ENCODE data around the gene VAT1. TPM values are rescaled to one million over a fixed set of nuclear protein-coding genes. Genes with fewer than 3 reads are reported as not detected.
"Not testable (repeated sequence)": the region's sequence is repeated elsewhere in the genome, so short reads cannot be mapped to it uniquely, and the experiment has no call there.

The VAT1 gene
- total RNA-seq, 4 donors from 2014 or later, result 209 to 329 (median 254) TPM

DNA sequence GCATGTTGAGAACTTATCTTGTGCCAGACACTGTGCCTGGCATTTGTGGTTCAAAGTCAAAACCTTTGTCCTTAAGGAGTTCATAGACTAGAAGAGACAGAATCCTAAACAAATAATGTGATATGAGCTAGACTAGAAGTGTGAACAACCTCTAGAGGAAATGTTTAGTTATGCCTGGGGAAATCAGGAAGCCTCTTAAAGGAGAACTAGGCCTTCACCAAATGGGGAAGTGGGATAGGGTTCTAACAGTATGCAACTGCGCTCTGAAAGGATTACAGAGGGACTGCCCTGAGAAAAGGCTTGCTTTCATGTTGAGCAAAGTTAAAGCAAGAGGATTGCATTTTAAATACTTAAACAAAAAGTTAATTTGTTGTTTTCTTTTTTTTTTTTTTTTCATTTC lies 37.0 kb downstream of the VAT1 start:
- 0 to 61% methylated on average over 1 of the region's 1 CpG for WGBS, 2 donors
- no peak overlapping the region for H3K4me3 ChIP-seq (ENCODE audit: low read depth, poor library complexity, severe bottlenecking)
- DNase-seq (ENCODE audit: low spot score in 2 of 2), result no peak
- intact Hi-C loops (cut with DNase I; ENCODE audit: low total_unique reads), result no loop called here
- TF ChIP-seq, protein P1, sequence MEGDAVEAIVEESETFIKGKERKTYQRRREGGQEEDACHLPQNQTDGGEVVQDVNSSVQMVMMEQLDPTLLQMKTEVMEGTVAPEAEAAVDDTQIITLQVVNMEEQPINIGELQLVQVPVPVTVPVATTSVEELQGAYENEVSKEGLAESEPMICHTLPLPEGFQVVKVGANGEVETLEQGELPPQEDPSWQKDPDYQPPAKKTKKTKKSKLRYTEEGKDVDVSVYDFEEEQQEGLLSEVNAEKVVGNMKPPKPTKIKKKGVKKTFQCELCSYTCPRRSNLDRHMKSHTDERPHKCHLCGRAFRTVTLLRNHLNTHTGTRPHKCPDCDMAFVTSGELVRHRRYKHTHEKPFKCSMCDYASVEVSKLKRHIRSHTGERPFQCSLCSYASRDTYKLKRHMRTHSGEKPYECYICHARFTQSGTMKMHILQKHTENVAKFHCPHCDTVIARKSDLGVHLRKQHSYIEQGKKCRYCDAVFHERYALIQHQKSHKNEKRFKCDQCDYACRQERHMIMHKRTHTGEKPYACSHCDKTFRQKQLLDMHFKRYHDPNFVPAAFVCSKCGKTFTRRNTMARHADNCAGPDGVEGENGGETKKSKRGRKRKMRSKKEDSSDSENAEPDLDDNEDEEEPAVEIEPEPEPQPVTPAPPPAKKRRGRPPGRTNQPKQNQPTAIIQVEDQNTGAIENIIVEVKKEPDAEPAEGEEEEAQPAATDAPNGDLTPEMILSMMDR (IDR thresholded peaks at IDR 0.05), result no peak
- no peak for TF ChIP-seq POLR2A (IDR thresholded peaks at IDR 0.05)

DNA sequence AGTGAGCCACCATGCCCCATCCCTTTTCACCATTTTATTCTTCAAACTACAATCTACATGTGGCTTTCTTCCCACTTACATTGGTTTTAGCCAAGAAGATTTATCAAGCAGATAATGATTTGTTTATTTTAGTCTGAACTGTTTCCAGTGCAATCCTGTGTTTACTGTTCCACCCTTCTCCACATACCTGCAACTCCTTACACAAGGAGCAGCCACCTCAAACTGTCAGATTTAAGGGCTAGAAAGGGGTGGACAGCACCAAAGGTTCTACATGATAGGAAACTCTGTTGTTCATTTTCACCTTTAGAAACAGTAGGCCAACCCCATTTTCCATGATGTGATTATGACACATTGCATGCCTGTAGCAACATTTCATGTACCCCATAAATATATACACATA lies 39.9 kb downstream of the VAT1 start:
- no peak for TF ChIP-seq POLR2A (IDR thresholded peaks at IDR 0.05)
- TF ChIP-seq, protein P1 (IDR thresholded peaks at IDR 0.05), result no peak
- no peak for DNase-seq (ENCODE audit: low spot score in 2 of 2)
- H3K4me3 ChIP-seq (ENCODE audit: low read depth, poor library complexity, severe bottlenecking), result no peak overlapping the region
- intact Hi-C loops (cut with DNase I; ENCODE audit: low total_unique reads), result no loop called here

DNA sequence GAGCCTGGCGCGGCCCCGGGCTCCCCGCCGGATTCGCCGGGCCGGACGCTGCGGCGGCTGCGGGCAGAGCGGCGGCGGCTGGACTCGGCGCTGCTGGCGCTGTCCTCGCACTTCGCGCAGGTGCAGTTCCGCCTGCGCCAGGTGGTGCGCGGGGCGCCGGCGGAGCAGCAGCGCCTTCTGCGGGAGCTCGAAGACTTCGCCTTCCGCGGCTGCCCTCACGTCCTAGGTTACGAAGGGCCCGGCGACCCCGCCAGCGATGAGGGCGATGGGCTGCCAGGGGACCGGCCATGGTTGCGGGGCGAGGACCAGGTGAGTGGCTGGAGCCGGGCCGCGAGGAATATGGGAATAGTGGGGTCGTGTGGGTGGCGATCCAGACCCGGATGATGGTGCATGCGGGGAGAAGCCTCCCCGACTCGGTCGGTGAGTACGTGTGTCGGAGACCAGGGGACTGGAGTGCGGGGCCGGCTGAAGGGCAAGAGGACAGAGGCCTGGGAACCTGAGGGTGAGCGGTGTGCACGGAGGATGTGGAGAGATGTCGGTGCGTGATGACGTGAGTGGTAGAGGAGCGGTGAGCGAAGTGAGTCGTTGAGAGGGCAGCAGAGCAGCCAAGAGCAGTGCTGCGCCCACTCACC lies 41.3 kb downstream of the VAT1 start:
- 0% methylated on average over 35 to 65 of the region's 67 CpGs for WGBS, 2 donors
- intact Hi-C loops (cut with DNase I; ENCODE audit: low total_unique reads), result no loop called here
- peak overlapping the region; percentile 81 for H3K4me3 ChIP-seq (ENCODE audit: low read depth, poor library complexity, severe bottlenecking)
- no peak for DNase-seq (ENCODE audit: low spot score in 2 of 2)
- TF ChIP-seq POLR2A (IDR thresholded peaks at IDR 0.05), result no peak
- TF ChIP-seq, protein P1 (IDR thresholded peaks at IDR 0.05), result no peak

DNA sequence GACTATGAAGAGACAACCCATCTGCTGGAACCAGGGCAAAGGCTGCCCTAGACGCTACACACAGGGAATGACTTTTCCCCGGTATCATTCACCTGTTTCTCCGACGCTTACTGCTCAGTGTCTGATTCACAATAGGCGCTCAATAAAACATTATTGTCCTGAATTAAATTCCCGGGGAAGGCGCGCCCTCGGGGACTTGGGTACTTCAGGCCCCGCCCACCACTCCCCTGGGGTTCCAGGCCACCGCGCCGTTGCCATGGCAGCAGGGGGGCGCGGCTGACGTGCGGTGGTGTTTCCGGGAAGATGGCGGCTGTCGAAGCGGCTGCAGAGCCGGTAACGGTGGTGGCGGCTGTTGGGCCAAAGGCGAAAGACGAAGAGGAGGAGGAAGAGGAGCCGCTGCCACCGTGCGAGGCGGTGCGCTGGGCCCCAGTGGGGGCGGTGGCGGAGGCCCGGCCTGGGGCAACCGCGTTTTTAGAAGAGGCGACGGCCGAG lies 41.9 kb downstream of the VAT1 start, which contains the start of gene RUNDC1:
RUNDC1 (plus strand) TSS at position 292 of the 492 bp plus-strand sequence; CDS start at position 304, 12 bp downstream.
- DNase-seq (ENCODE audit: low spot score in 2 of 2), result peak; percentile 87 to 98
- 0% methylated on average over 39 of the region's 39 CpGs for WGBS, 2 donors
- peak within 1 kb of the TSS; percentile 81 for H3K4me3 ChIP-seq (ENCODE audit: low read depth, poor library complexity, severe bottlenecking)
- TF ChIP-seq POLR2A (IDR thresholded peaks at IDR 0.05), result no peak
- TF ChIP-seq, protein P1 (IDR thresholded peaks at IDR 0.05), result no peak
- intact Hi-C loops (cut with DNase I; ENCODE audit: low total_unique reads), result no loop called here

DNA sequence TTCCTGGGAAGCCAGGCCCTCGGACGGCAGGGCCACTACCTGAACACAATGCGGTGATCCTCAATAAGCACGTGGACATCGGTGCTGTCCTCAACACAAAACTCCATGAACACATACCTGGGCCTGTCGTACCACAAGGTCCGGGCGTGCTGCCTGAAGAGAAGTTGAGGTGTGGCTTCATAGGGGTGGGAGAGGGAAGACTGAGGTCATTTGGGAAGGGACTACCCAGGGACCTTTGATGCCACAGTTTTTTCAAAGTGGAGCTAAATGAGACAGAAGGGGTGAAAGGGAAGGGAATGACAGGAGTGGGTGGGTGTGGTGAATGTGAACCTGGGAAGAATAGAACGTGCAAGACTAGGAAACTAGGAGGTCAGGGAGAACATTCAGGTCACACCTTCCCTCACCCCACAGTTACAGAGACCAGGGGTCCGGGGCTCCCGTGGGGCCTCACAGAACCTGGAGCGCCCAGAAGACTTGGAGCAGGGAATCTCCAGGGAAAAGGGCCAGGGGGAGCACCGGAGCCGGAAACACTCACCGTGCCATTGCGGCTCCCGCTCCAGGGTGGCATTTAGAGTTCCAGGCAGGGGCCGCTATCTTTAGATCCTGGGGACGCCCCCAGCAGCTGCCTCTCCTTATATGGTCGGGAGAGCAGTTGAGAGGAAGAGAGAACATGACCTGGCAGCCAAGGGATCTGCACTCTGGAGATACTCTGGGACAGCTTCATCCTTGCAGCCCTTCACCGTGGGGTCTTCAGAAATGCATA lies 42.5 kb downstream of the VAT1 start, which contains the start of gene PTGES3L:
PTGES3L (minus strand) TSS at position 570 of the 763 bp plus-strand sequence; CDS start at position 543, 27 bp downstream.
- peak within 1 kb of the TSS; percentile 81 for H3K4me3 ChIP-seq (ENCODE audit: low read depth, poor library complexity, severe bottlenecking)
- no peak for TF ChIP-seq POLR2A (IDR thresholded peaks at IDR 0.05)
- DNase-seq (ENCODE audit: low spot score in 2 of 2), result no peak
- intact Hi-C loops (cut with DNase I; ENCODE audit: low total_unique reads), result no loop called here
- 38% methylated on average over 21 of the region's 21 CpGs for WGBS, 2 donors

DNA sequence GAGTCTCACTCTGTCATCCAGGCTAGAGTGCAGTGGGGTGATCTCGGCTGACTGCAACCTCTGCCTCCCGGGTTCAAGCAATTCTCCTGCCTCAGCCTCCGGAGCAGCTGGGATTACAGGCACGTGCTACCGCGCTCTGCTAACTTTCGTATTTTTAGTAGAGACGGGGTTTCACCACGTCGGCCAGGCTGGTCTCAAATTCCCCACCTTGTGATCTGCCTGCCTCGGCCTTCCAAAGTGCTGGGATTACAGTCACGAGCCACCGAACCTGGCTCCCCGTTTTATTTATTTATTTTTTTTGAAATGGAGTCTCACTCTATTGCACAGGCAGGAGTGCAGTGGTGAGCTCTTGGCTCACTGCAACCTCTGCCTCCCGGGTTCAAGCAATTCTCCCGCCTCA lies 46.5 kb downstream of the VAT1 start:
- 85 to 91% methylated on average over 16 of the region's 16 CpGs for WGBS, 2 donors
- DNase-seq (ENCODE audit: low spot score in 2 of 2); intact Hi-C loops (cut with DNase I; ENCODE audit: low total_unique reads); H3K4me3 ChIP-seq (ENCODE audit: low read depth, poor library complexity, severe bottlenecking): not testable (repeated sequence)

All from lower leg skin (tissue), 4 donors.